DMS79 (cell line): ENCODE results near the gene RP9.

Experiments used
- DNase-seq: peaks from one replicate; lab custom pipeline; 2025; lab: John Stamatoyannopoulos, UW

Gene RP9

GRCh38 chr7:33062023-33062781 is 47.0 kb downstream of the RP9 start, which contains the start of gene NT5C3A:
Gene NT5C3A, minus strand, starts transcription at chr7:33062776. Its CDS starts 71 bp downstream, at chr7:33062705.
- DNase-seq: no peak

- DNase-seq: no peak
These were observed 47.8 kb downstream of the RP9 start for GRCh38 chr7:33061282-33061937.

- DNase-seq: no peak
These were observed 49.6 kb downstream of the RP9 start for GRCh38 chr7:33059635-33060034.

GRCh38 chr7:33055158-33055557 is 54.0 kb downstream of the RP9 start:
- DNase-seq: no peak

GRCh38 chr7:33054261-33054964 is 54.8 kb downstream of the RP9 start:
- no peak for DNase-seq

GRCh38 chr7:33053721-33054120 is 55.5 kb downstream of the RP9 start:
- no peak for DNase-seq

GRCh38 chr7:33050535-33051318 is 58.5 kb downstream of the RP9 start:
- peak; percentile 13 for DNase-seq

GRCh38 chr7:33048704-33049103 is 60.5 kb downstream of the RP9 start:
- no peak for DNase-seq

GRCh38 chr7:33048257-33048656 is 60.9 kb downstream of the RP9 start:
- no peak for DNase-seq

- DNase-seq: no peak
These were observed 64.2 kb downstream of the RP9 start for GRCh38 chr7:33044986-33045385.
